Measurements from ENCODE around the gene PIGS.

PIGS gene

GRCh38 chr17:28567604-28568003 lies 3.7 kb downstream of the PIGS start:
- no peak overlapping the region for H3K4me3 ChIP-seq (ENCODE audit: insufficient read depth in 1 of 2, low read depth in 1 of 2, low read length in 2 of 2)
- H3K4ac ChIP-seq (ENCODE audit: low read depth in 1 of 2, low read length in 2 of 2): no peak overlapping the region
- no peak overlapping the region for H3K18ac ChIP-seq (ENCODE audit: low read depth in 1 of 2, low read length in 2 of 2)
- H4K91ac ChIP-seq (ENCODE audit: low read length): no peak overlapping the region
- H3K4me2 ChIP-seq (ENCODE audit: low read length, poor library complexity, severe bottlenecking): no peak overlapping the region
- H3K9ac ChIP-seq (ENCODE audit: low read length): no peak overlapping the region
- H2BK12ac ChIP-seq (ENCODE audit: low read length in 2 of 2): no peak overlapping the region
- no peak overlapping the region for H2AFZ ChIP-seq (ENCODE audit: low read depth, low read length)
- no peaks in the 10 kb centered on the region for H3K9me3 ChIP-seq (ENCODE audit: control insufficient read depth, low read length)
- H2BK120ac ChIP-seq (ENCODE audit: low read depth, low read length): no peak overlapping the region
- H3K27me3 ChIP-seq (ENCODE audit: control insufficient read depth in 1 of 2, insufficient read depth in 1 of 2, low read length in 2 of 2): no peaks in the 10 kb centered on the region
- no peak overlapping the region for H4K8ac ChIP-seq (ENCODE audit: low read length)
- peaks cover 0 to 16% of the 10 kb centered on the region in 2 experiments for H3K36me3 ChIP-seq (ENCODE audit: control insufficient read depth in 1 of 2, insufficient read depth in 2 of 2, low read depth in 1 of 2, low read length in 2 of 2)
- no peak overlapping the region for H2BK15ac ChIP-seq (ENCODE audit: low read depth, poor library complexity, severe bottlenecking)
- no peak overlapping the region for H2AK5ac ChIP-seq (ENCODE audit: low read length, severe bottlenecking)
- H3K79me1 ChIP-seq (replicated peaks; ENCODE audit: low read length, poor library complexity, severe bottlenecking): peaks cover 17% of the 10 kb centered on the region
- no peak overlapping the region for H3K14ac ChIP-seq (ENCODE audit: low read length in 2 of 2)
- H3K23ac ChIP-seq (ENCODE audit: low read length in 2 of 2): no peak overlapping the region
- no peak overlapping the region for H2BK5ac ChIP-seq (ENCODE audit: low read depth, low read length, poor library complexity, severe bottlenecking)
- 96% methylated on average over 3 of the region's 3 CpGs for WGBS
- DNase-seq: no peak
- no peak overlapping the region for H3K27ac ChIP-seq (ENCODE audit: low read length, poor library complexity, severe bottlenecking)
- H3K4me1 ChIP-seq (ENCODE audit: control insufficient read depth, insufficient read depth, low read depth, low read length): peaks cover 18% of the 10 kb centered on the region

- peak; percentile 70 for DNase-seq
- no peak overlapping the region for H3K14ac ChIP-seq (ENCODE audit: low read length in 2 of 2)
- H4K91ac ChIP-seq (ENCODE audit: low read length): peak overlapping the region; percentile 28
- H3K23ac ChIP-seq (ENCODE audit: low read length in 2 of 2): no peak overlapping the region
- H3K4me1 ChIP-seq (ENCODE audit: control insufficient read depth, insufficient read depth, low read depth, low read length): peaks cover 12% of the 10 kb centered on the region
- peaks cover 13 to 39% of the 10 kb centered on the region in 2 experiments for H3K36me3 ChIP-seq (ENCODE audit: control insufficient read depth in 1 of 2, insufficient read depth in 2 of 2, low read depth in 1 of 2, low read length in 2 of 2)
- no peak overlapping the region for H3K4me3 ChIP-seq (ENCODE audit: insufficient read depth in 1 of 2, low read depth in 1 of 2, low read length in 2 of 2)
- no peak overlapping the region for H3K4ac ChIP-seq (ENCODE audit: low read depth in 1 of 2, low read length in 2 of 2)
- H2AK5ac ChIP-seq (ENCODE audit: low read length, severe bottlenecking): peak overlapping the region; percentile 66
- no peak overlapping the region for H2BK120ac ChIP-seq (ENCODE audit: low read depth, low read length)
- peak overlapping the region; percentile 31 for H4K8ac ChIP-seq (ENCODE audit: low read length)
- H3K18ac ChIP-seq (ENCODE audit: low read depth in 1 of 2, low read length in 2 of 2): no peak overlapping the region
- peaks cover 16% of the 10 kb centered on the region for H3K79me1 ChIP-seq (replicated peaks; ENCODE audit: low read length, poor library complexity, severe bottlenecking)
- no peaks in the 10 kb centered on the region for H3K9me3 ChIP-seq (ENCODE audit: control insufficient read depth, low read length)
- peak overlapping the region; percentile 83 for H3K27ac ChIP-seq (ENCODE audit: low read length, poor library complexity, severe bottlenecking)
- H2BK5ac ChIP-seq (ENCODE audit: low read depth, low read length, poor library complexity, severe bottlenecking): no peak overlapping the region
- H3K9ac ChIP-seq (ENCODE audit: low read length): no peak overlapping the region
- no peaks in the 10 kb centered on the region for H3K27me3 ChIP-seq (ENCODE audit: control insufficient read depth in 1 of 2, insufficient read depth in 1 of 2, low read length in 2 of 2)
- H2BK12ac ChIP-seq (ENCODE audit: low read length in 2 of 2): peak overlapping the region in 1 of 2 experiments; percentile 49
- no peak overlapping the region for H2AFZ ChIP-seq (ENCODE audit: low read depth, low read length)
- WGBS: 87% methylated on average over 3 of the region's 3 CpGs
- no peak overlapping the region for H3K4me2 ChIP-seq (ENCODE audit: low read length, poor library complexity, severe bottlenecking)
- H2BK15ac ChIP-seq (ENCODE audit: low read depth, poor library complexity, severe bottlenecking): no peak overlapping the region
Observed at GRCh38 chr17:28563475-28563874, 7.8 kb downstream of the PIGS start.

- H3K18ac ChIP-seq (ENCODE audit: low read depth in 1 of 2, low read length in 2 of 2): no peak overlapping the region
- no peak overlapping the region for H4K8ac ChIP-seq (ENCODE audit: low read length)
- H3K4me1 ChIP-seq (ENCODE audit: control insufficient read depth, insufficient read depth, low read depth, low read length): peaks cover 9% of the 10 kb centered on the region
- no peak overlapping the region for H3K4me2 ChIP-seq (ENCODE audit: low read length, poor library complexity, severe bottlenecking)
- H3K27me3 ChIP-seq (ENCODE audit: control insufficient read depth in 1 of 2, insufficient read depth in 1 of 2, low read length in 2 of 2): no peaks in the 10 kb centered on the region
- no peak overlapping the region for H2BK12ac ChIP-seq (ENCODE audit: low read length in 2 of 2)
- no peak overlapping the region for H4K91ac ChIP-seq (ENCODE audit: low read length)
- no peak overlapping the region for H2BK120ac ChIP-seq (ENCODE audit: low read depth, low read length)
- no peak overlapping the region for H3K27ac ChIP-seq (ENCODE audit: low read length, poor library complexity, severe bottlenecking)
- peaks cover 22% of the 10 kb centered on the region for H3K79me1 ChIP-seq (replicated peaks; ENCODE audit: low read length, poor library complexity, severe bottlenecking)
- no peak overlapping the region for H3K4ac ChIP-seq (ENCODE audit: low read depth in 1 of 2, low read length in 2 of 2)
- H3K36me3 ChIP-seq (ENCODE audit: control insufficient read depth in 1 of 2, insufficient read depth in 2 of 2, low read depth in 1 of 2, low read length in 2 of 2): peaks cover 41 to 63% of the 10 kb centered on the region in 2 experiments
- no peak overlapping the region for H3K23ac ChIP-seq (ENCODE audit: low read length in 2 of 2)
- 91% methylated on average over 2 of the region's 3 CpGs for WGBS
- DNase-seq: no peak
- no peak overlapping the region for H2BK15ac ChIP-seq (ENCODE audit: low read depth, poor library complexity, severe bottlenecking)
- no peak overlapping the region for H3K9ac ChIP-seq (ENCODE audit: low read length)
- H2AK5ac ChIP-seq (ENCODE audit: low read length, severe bottlenecking): no peak overlapping the region
- H3K9me3 ChIP-seq (ENCODE audit: control insufficient read depth, low read length): no peaks in the 10 kb centered on the region
- H2BK5ac ChIP-seq (ENCODE audit: low read depth, low read length, poor library complexity, severe bottlenecking): no peak overlapping the region
- no peak overlapping the region for H3K14ac ChIP-seq (ENCODE audit: low read length in 2 of 2)
- no peak overlapping the region for H2AFZ ChIP-seq (ENCODE audit: low read depth, low read length)
- H3K4me3 ChIP-seq (ENCODE audit: insufficient read depth in 1 of 2, low read depth in 1 of 2, low read length in 2 of 2): no peak overlapping the region
Observed at GRCh38 chr17:28555022-28555421, 16.3 kb downstream of the PIGS start.

- Histone ChIP-seq H3K27ac (ENCODE audit: low read length, poor library complexity, severe bottlenecking) (no peak overlapping the region), H3K36me3 (ENCODE audit: control insufficient read depth in 1 of 2, insufficient read depth in 2 of 2, low read depth in 1 of 2, low read length in 2 of 2) (peaks cover 37 to 59% of the 10 kb centered on the region in 2 experiments), H4K8ac (ENCODE audit: low read length) (no peak overlapping the region), H2BK12ac (ENCODE audit: low read length in 2 of 2) (no peak overlapping the region), H3K4ac (ENCODE audit: low read depth in 1 of 2, low read length in 2 of 2) (no peak overlapping the region), H3K9ac (ENCODE audit: low read length) (no peak overlapping the region), H3K79me1 (replicated peaks; ENCODE audit: low read length, poor library complexity, severe bottlenecking) (peaks cover 22% of the 10 kb centered on the region), H3K9me3 (ENCODE audit: control insufficient read depth, low read length) (no peaks in the 10 kb centered on the region), H3K4me2 (ENCODE audit: low read length, poor library complexity, severe bottlenecking) (no peak overlapping the region), H4K91ac (ENCODE audit: low read length) (no peak overlapping the region), H3K4me3 (ENCODE audit: insufficient read depth in 1 of 2, low read depth in 1 of 2, low read length in 2 of 2) (no peak overlapping the region), H3K14ac (ENCODE audit: low read length in 2 of 2) (no peak overlapping the region), H3K27me3 (ENCODE audit: control insufficient read depth in 1 of 2, insufficient read depth in 1 of 2, low read length in 2 of 2) (no peaks in the 10 kb centered on the region), H2AK5ac (ENCODE audit: low read length, severe bottlenecking) (no peak overlapping the region), H3K4me1 (ENCODE audit: control insufficient read depth, insufficient read depth, low read depth, low read length) (peaks cover 10% of the 10 kb centered on the region), H3K23ac (ENCODE audit: low read length in 2 of 2) (no peak overlapping the region), H2BK120ac (ENCODE audit: low read depth, low read length) (no peak overlapping the region), H3K18ac (ENCODE audit: low read depth in 1 of 2, low read length in 2 of 2) (no peak overlapping the region), H2AFZ (ENCODE audit: low read depth, low read length) (no peak overlapping the region), H2BK5ac (ENCODE audit: low read depth, low read length, poor library complexity, severe bottlenecking) (no peak overlapping the region), H2BK15ac (ENCODE audit: low read depth, poor library complexity, severe bottlenecking) (no peak overlapping the region)
- WGBS: 87% methylated on average over 6 of the region's 6 CpGs
- no peak for DNase-seq
Observed at GRCh38 chr17:28554565-28554964, 16.8 kb downstream of the PIGS start.

All from mesenchymal stem cell (in vitro differentiated cells and primary cell).